Measurements from ENCODE around the gene FLVCR2.

The FLVCR2 gene

GRCh38 chr14:75604979-75605851 lies 26.8 kb downstream of the FLVCR2 start:
- no peak for DNase-seq (ENCODE audit: low read depth)

GRCh38 chr14:75605916-75606315 lies 27.5 kb downstream of the FLVCR2 start:
- H3K4me3 ChIP-seq (ENCODE audit: low read depth, low read length) = no peak overlapping the region
- TF ChIP-seq CTCF (IDR thresholded peaks at IDR 0.05; ENCODE audit: insufficient read depth, low read depth, low read length, missing control alignments) = no peak
- no peak for DNase-seq (ENCODE audit: low read depth)

More at GRCh38 chr14:75604979-75605851, 26.8 kb downstream of the FLVCR2 start:
- H3K4me3 ChIP-seq (ENCODE audit: low read depth, low read length) = no peak overlapping the region
- no peak for TF ChIP-seq CTCF (IDR thresholded peaks at IDR 0.05; ENCODE audit: insufficient read depth, low read depth, low read length, missing control alignments)

- no peak for DNase-seq (ENCODE audit: low read depth)
- TF ChIP-seq CTCF (IDR thresholded peaks at IDR 0.05; ENCODE audit: insufficient read depth, low read depth, low read length, missing control alignments) = no peak
- no peak overlapping the region for H3K4me3 ChIP-seq (ENCODE audit: low read depth, low read length)
Measured at GRCh38 chr14:75607044-75607443, 28.6 kb downstream of the FLVCR2 start.

- H3K4me3 ChIP-seq (ENCODE audit: low read depth, low read length) = no peak overlapping the region
- TF ChIP-seq CTCF (IDR thresholded peaks at IDR 0.05; ENCODE audit: insufficient read depth, low read depth, low read length, missing control alignments) = no peak
- no peak for DNase-seq (ENCODE audit: low read depth)
Measured at GRCh38 chr14:75607842-75608640, 29.6 kb downstream of the FLVCR2 start.

- no peak for TF ChIP-seq CTCF (IDR thresholded peaks at IDR 0.05; ENCODE audit: insufficient read depth, low read depth, low read length, missing control alignments)
- DNase-seq (ENCODE audit: low read depth) = no peak
- no peak overlapping the region for H3K4me3 ChIP-seq (ENCODE audit: low read depth, low read length)
Measured at GRCh38 chr14:75609116-75609515, 30.7 kb downstream of the FLVCR2 start.

GRCh38 chr14:75609606-75610475 lies 31.4 kb downstream of the FLVCR2 start:
- no peak for TF ChIP-seq CTCF (IDR thresholded peaks at IDR 0.05; ENCODE audit: insufficient read depth, low read depth, low read length, missing control alignments)
- no peak overlapping the region for H3K4me3 ChIP-seq (ENCODE audit: low read depth, low read length)
- no peak for DNase-seq (ENCODE audit: low read depth)

All from GM12865 (cell line).